ENCODE measurements around the gene RAB36. TPM values are rescaled to one million over a fixed set of nuclear protein-coding genes. Genes with fewer than 3 reads are reported as not detected.
A peak's percentile ranks its signal among the peaks of the same experiment; 100 is the strongest.

Gene RAB36
- total RNA-seq, 2 donors from 2014 or later: 1.3 to 3.1 TPM

- TF ChIP-seq POLR2A (IDR thresholded peaks at IDR 0.05) (no peak), CTCF (IDR thresholded peaks at IDR 0.05) (no peak)
- Histone ChIP-seq H3K27ac (no peak overlapping the region), H3K4me3 (no peak overlapping the region), H3K9me3 (no peaks in the 10 kb centered on the region), H3K27me3 (no peaks in the 10 kb centered on the region), H3K4me1 (peaks cover 23% of the 10 kb centered on the region), H3K36me3 (replicated peaks in 1 of 2; ENCODE audit: insufficient read depth in 1 of 2, low read depth in 2 of 2) (no peaks in the 10 kb centered on the region)
- ATAC-seq (no peak), DNase-seq (no peak)
- intact Hi-C loops (cut with DNase I): no loop called here
Observed at GRCh38 chr22:23206915-23207314, 61.6 kb downstream of the RAB36 start.

- intact Hi-C loops (cut with DNase I): no loop called here
- no peak for TF ChIP-seq POLR2A (IDR thresholded peaks at IDR 0.05)
- no peak for TF ChIP-seq CTCF (IDR thresholded peaks at IDR 0.05)
- Histone ChIP-seq H3K4me1 (peaks cover 29% of the 10 kb centered on the region), H3K27ac (no peak overlapping the region), H3K36me3 (replicated peaks in 1 of 2; ENCODE audit: insufficient read depth in 1 of 2, low read depth in 2 of 2) (no peaks in the 10 kb centered on the region), H3K4me3 (no peak overlapping the region), H3K27me3 (no peaks in the 10 kb centered on the region), H3K9me3 (no peaks in the 10 kb centered on the region)
- 91 to 98% methylated on average over 8 to 11 of the region's 11 CpGs for WGBS, 2 donors
- DNase-seq (peak in 2 of 4 donors; percentile 17 to 33), ATAC-seq (no peak)
Observed at GRCh38 chr22:23207729-23208393, 62.6 kb downstream of the RAB36 start.

GRCh38 chr22:23210428-23211170, 65.3 kb downstream of the RAB36 start:
- WGBS, 2 donors: 85 to 87% methylated on average over 6 of the region's 6 CpGs
- TF ChIP-seq CTCF (IDR thresholded peaks at IDR 0.05) (no peak), POLR2A (IDR thresholded peaks at IDR 0.05) (no peak)
- no peak overlapping the region for H3K27ac ChIP-seq
- no peak overlapping the region for H3K4me3 ChIP-seq
- ATAC-seq (no peak), DNase-seq (no peak)
- no peaks in the 10 kb centered on the region for H3K36me3 ChIP-seq (replicated peaks in 1 of 2; ENCODE audit: insufficient read depth in 1 of 2, low read depth in 2 of 2)
- no peaks in the 10 kb centered on the region for H3K9me3 ChIP-seq
- intact Hi-C loops (cut with DNase I): no loop called here
- H3K4me1 ChIP-seq: peaks cover 33% of the 10 kb centered on the region
- H3K27me3 ChIP-seq: no peaks in the 10 kb centered on the region

GRCh38 chr22:23211622-23212021, 66.3 kb downstream of the RAB36 start:
- no peak for ATAC-seq
- Histone ChIP-seq H3K27ac (no peak overlapping the region), H3K4me3 (no peak overlapping the region), H3K36me3 (replicated peaks in 1 of 2; ENCODE audit: insufficient read depth in 1 of 2, low read depth in 2 of 2) (no peaks in the 10 kb centered on the region), H3K9me3 (no peaks in the 10 kb centered on the region), H3K27me3 (no peaks in the 10 kb centered on the region), H3K4me1 (peaks cover 38% of the 10 kb centered on the region)
- no peak for DNase-seq
- WGBS, 2 donors: 95 to 100% methylated on average over 3 of the region's 3 CpGs
- no peak for TF ChIP-seq CTCF (IDR thresholded peaks at IDR 0.05)
- TF ChIP-seq POLR2A (IDR thresholded peaks at IDR 0.05): no peak
- intact Hi-C loops (cut with DNase I): no loop called here
